ENCODE measurements around the gene SLC16A3.

- TF ChIP-seq, protein P1, sequence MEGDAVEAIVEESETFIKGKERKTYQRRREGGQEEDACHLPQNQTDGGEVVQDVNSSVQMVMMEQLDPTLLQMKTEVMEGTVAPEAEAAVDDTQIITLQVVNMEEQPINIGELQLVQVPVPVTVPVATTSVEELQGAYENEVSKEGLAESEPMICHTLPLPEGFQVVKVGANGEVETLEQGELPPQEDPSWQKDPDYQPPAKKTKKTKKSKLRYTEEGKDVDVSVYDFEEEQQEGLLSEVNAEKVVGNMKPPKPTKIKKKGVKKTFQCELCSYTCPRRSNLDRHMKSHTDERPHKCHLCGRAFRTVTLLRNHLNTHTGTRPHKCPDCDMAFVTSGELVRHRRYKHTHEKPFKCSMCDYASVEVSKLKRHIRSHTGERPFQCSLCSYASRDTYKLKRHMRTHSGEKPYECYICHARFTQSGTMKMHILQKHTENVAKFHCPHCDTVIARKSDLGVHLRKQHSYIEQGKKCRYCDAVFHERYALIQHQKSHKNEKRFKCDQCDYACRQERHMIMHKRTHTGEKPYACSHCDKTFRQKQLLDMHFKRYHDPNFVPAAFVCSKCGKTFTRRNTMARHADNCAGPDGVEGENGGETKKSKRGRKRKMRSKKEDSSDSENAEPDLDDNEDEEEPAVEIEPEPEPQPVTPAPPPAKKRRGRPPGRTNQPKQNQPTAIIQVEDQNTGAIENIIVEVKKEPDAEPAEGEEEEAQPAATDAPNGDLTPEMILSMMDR (IDR thresholded peaks at IDR 0.05): no peak
- TF ChIP-seq ZFX (IDR thresholded peaks at IDR 0.05; ENCODE audit: borderline replicate concordance): no peak
These were observed 17.2 kb downstream of the SLC16A3 start for GRCh38 chr17:82246040-82246364.
